HepG2 (cell line): Measurements from ENCODE around the gene HDDC2. TPM values are rescaled to one million over a fixed set of nuclear protein-coding genes. Genes with fewer than 3 reads are reported as not detected.

ENCODE experiments used
- ATAC-seq: fragments of 200-7000 bp; cut with Tn5 transposase; 3 replicates; pipeline ENCODE4 v1.9.1; 2020; ENCODE audit warnings: mild to moderate bottlenecking, moderate library complexity
- BruUV-seq: library from RNA; stranded (reverse); fragments of 400-500 nt; replicated peaks from 2 replicates; lab custom pipeline; 2021; lab: Mats Ljungman, UMichigan
- CTCF ChIA-PET: fragments of 300-600 bp; formaldehyde crosslinking; extraction: SDS; loops from one replicate; lab custom pipeline; 2021; ENCODE audit warnings: low total read pairs, inconsistent platforms, low intra/inter-chr PET ratio; lab: Yijun Ruan, JAX
- POLR2A ChIA-PET: fragments of 350-600 bp; sonication (Branson Sonifier 250); formaldehyde crosslinking; loops from one replicate; lab custom pipeline; 2020; ENCODE audit warnings: antibody characterized with exemption, inconsistent platforms; lab: Yijun Ruan, JAX
- DNase-seq: peaks from one replicate; pipeline ENCODE4 v3.0.0-alpha.2; 2015; ENCODE audit warnings: low spot score
- FAIRE-seq: peaks from 3 replicates; lab custom pipeline; 2011; peaks lifted over from hg19 to GRCh38; lab: Jason Lieb, UNC
- H2AFZ ChIP-seq: one replicate; pipeline ENCODE4 v1.6.1; 2011; ENCODE audit warnings: low read length, inconsistent platforms
- H3K27ac ChIP-seq: fragments of 300-600 bp; 3 replicates; pipeline ENCODE4 v1.8.0; 2011; ENCODE audit warnings: mixed run types, mild to moderate bottlenecking, mixed read lengths, low read length, inconsistent platforms; ENCODE audit not compliant: insufficient read depth; ENCODE audit errors: extremely low read length
- H3K27me3 ChIP-seq, 2 experiments: fragments of 200-600 bp in 1 of 2; 2 replicates in 1 of 2; 3 replicates in 1 of 2; pipeline versions ENCODE4 v1.6.0 to v1.8.0; 2011; ENCODE audit warnings: low read length in 2 of 2, mild to moderate bottlenecking in 2 of 2, moderate library complexity in 2 of 2, inconsistent platforms in 1 of 2; ENCODE audit not compliant: insufficient read depth in 2 of 2, control insufficient read depth in 1 of 2
- H3K36me3 ChIP-seq, 2 experiments: fragments of 200-600 bp in 1 of 2; replicated peaks in 1 of 2; 2 replicates in 1 of 2; 3 replicates in 1 of 2; pipeline versions ENCODE4 v1.5.1 to v1.8.0; 2011; ENCODE audit warnings: low read length in 2 of 2, inconsistent platforms in 1 of 2; ENCODE audit not compliant: insufficient read depth in 2 of 2, control insufficient read depth in 1 of 2
- H3K4me1 ChIP-seq: 2 replicates; pipeline ENCODE4 v1.5.1; 2012; ENCODE audit warnings: low read length, inconsistent platforms; ENCODE audit not compliant: insufficient read depth
- H3K4me2 ChIP-seq: 2 replicates; pipeline ENCODE4 v1.6.0; 2011; ENCODE audit warnings: low read depth, low read length, inconsistent platforms
- H3K4me3 ChIP-seq, 3 experiments: fragments of 200-600 bp in 1 of 3; sonication (generic), shearing (Covaris generic) in 1 of 3; replicated peaks in 1 of 3; 2 replicates each; pipeline ENCODE4 v1.5.1; 2011 to 2016; ENCODE audit warnings: low read length in 3 of 3, inconsistent platforms in 2 of 3, low read depth in 2 of 3, mild to moderate bottlenecking in 2 of 3, control low read depth in 1 of 3, mixed read lengths in 1 of 3; ENCODE audit not compliant: insufficient read depth in 1 of 3
- H3K79me2 ChIP-seq: one replicate; pipeline ENCODE4 v1.6.1; 2011; ENCODE audit warnings: low read length, inconsistent platforms; ENCODE audit not compliant: insufficient read depth
- H3K9ac ChIP-seq: 2 replicates; pipeline ENCODE4 v1.6.0; 2011; ENCODE audit warnings: mild to moderate bottlenecking, low read depth, low read length, inconsistent platforms; ENCODE audit not compliant: insufficient read depth
- H3K9me3 ChIP-seq: 2 replicates; pipeline ENCODE4 v1.5.1; 2012; ENCODE audit warnings: mild to moderate bottlenecking, low read length
- H4K20me1 ChIP-seq: 2 replicates; pipeline ENCODE4 v1.6.0; 2011; ENCODE audit warnings: inconsistent platforms, mild to moderate bottlenecking, low read length, moderate library complexity; ENCODE audit not compliant: insufficient read depth
- ELF1 ChIP-seq: sonication (generic); formaldehyde crosslinking; IDR thresholded peaks from 2 replicates; pipeline ENCODE4 v1.4.0; 2020; ENCODE audit warnings: missing genetic modification reagents
- NFKB2 ChIP-seq: sonication (generic); formaldehyde crosslinking; IDR thresholded peaks from 2 replicates; pipeline ENCODE4 v1.4.0; 2020; ENCODE audit warnings: missing genetic modification reagents, borderline replicate concordance
- SMARCE1 ChIP-seq: fragments of 450-650 bp; IDR thresholded peaks from 2 replicates; pipeline ENCODE4 v1.6.1; 2017; ENCODE audit warnings: borderline replicate concordance
- STAG1 ChIP-seq: sonication (generic); formaldehyde crosslinking; IDR thresholded peaks from 2 replicates; pipeline ENCODE4 v1.4.0; 2020; ENCODE audit warnings: missing genetic modification reagents
- ZFAT ChIP-seq: sonication (generic); formaldehyde crosslinking; conservative IDR thresholded peaks from 2 replicates; pipeline ENCODE4 v1.8.1; 2023; ENCODE audit warnings: missing genetic modification reagents, inconsistent platforms
- ZNF12 ChIP-seq: sonication (generic); formaldehyde crosslinking; IDR thresholded peaks from 2 replicates; pipeline ENCODE4 v1.5.0; 2020; ENCODE audit warnings: missing genetic modification reagents
- ZNF34 ChIP-seq: sonication (generic); formaldehyde crosslinking; IDR thresholded peaks from 2 replicates; pipeline ENCODE4 v1.4.0; 2020; ENCODE audit warnings: mild to moderate bottlenecking, missing genetic modification reagents, borderline replicate concordance
- ZNF343 ChIP-seq: sonication (generic); formaldehyde crosslinking; IDR thresholded peaks from 2 replicates; pipeline ENCODE4 v1.4.0; 2020; ENCODE audit warnings: mild to moderate bottlenecking, missing genetic modification reagents
- ZNF441 ChIP-seq: sonication (generic); formaldehyde crosslinking; IDR thresholded peaks from 2 replicates; pipeline ENCODE4 v1.7.0; 2021; ENCODE audit warnings: missing genetic modification reagents, borderline replicate concordance
- ZNF547 ChIP-seq: sonication (generic); formaldehyde crosslinking; IDR thresholded peaks from 2 replicates; pipeline ENCODE4 v1.5.1; 2020; ENCODE audit warnings: mild to moderate bottlenecking, missing genetic modification reagents
- ZNF577 ChIP-seq: sonication (generic); formaldehyde crosslinking; IDR thresholded peaks from 2 replicates; pipeline ENCODE4 v1.4.0; 2020; ENCODE audit warnings: mild to moderate bottlenecking, low read depth, missing genetic modification reagents, borderline replicate concordance
- WGBS: methylation state at CpG from one replicate; pipeline ENCODE4 v1.1.6; 2017; ENCODE audit warnings: low lambda C conversion rate; 5-methylcytosine and 5-hydroxymethylcytosine counted together
- in situ Hi-C: cut with HindIII; loops from 2 replicates; pipeline ENCODE4 v1.10.0; 2017; ENCODE audit warnings: low pct_unique_long_range_greater_than_20kb; ENCODE audit not compliant: extremely low pct_ligation_motif_present
- intact Hi-C: fragments of 100-400 bp; cut with micrococcal nuclease; formaldehyde crosslinking; loops from one replicate; pipeline ENCODE4 v1.10.0; 2022; ENCODE audit not compliant: unreplicated experiment
- polyA plus RNA-seq, 8 experiments: library from polyadenylated mRNA; depleted of rRNA in 3 of 8; stranded (reverse) in 7 of 8; unstranded in 1 of 8; fragments of >200 nt; fragmentation: Illumina TruSeq in 4 of 8; extraction: Trizol in 4 of 8; gene quantifications; 2 replicates each; pipeline versions ENCODE4 v1.2.1 to v1.2.3, GENCODE V29; 2011 to 2016; ENCODE audit warnings: low read depth in 4 of 8, missing spikeins in 1 of 8, mixed read lengths in 1 of 8; ENCODE audit not compliant: insufficient read depth in 1 of 8
- total RNA-seq, 5 experiments: library from RNA; depleted of rRNA; stranded (reverse); fragments of >200 nt; fragmentation: Illumina TruSeq; extraction: Trizol; gene quantifications; 2 replicates each; pipeline ENCODE4 v1.2.3, GENCODE V29; 2016; ENCODE audit warnings: low read depth in 1 of 5
- TF ChIP-seq, protein P1 (sequence below): sonication (generic); formaldehyde crosslinking; IDR thresholded peaks from 2 replicates; pipeline ENCODE4 v1.5.1; 2020; ENCODE audit warnings: missing genetic modification reagents, mild to moderate bottlenecking, borderline replicate concordance
- TF ChIP-seq, protein P2 (sequence below): sonication (generic); formaldehyde crosslinking; IDR thresholded peaks from 2 replicates; pipeline ENCODE4 v1.8.0; 2022; ENCODE audit warnings: missing genetic modification reagents, mild to moderate bottlenecking, borderline replicate concordance
- TF ChIP-seq, protein P3 (sequence below): sonication (generic); formaldehyde crosslinking; conservative IDR thresholded peaks from 2 replicates; pipeline ENCODE4 v1.4.0; 2020; ENCODE audit warnings: mild to moderate bottlenecking, missing genetic modification reagents, moderate library complexity
- TF ChIP-seq, protein P4 (sequence below): IDR thresholded peaks from 2 replicates; pipeline ENCODE4 v1.6.1; 2016
- TF ChIP-seq, protein P5 (sequence below): sonication (generic); formaldehyde crosslinking; IDR thresholded peaks from 2 replicates; pipeline ENCODE4 v1.8.1; 2023; ENCODE audit warnings: mild to moderate bottlenecking, missing genetic modification reagents

The HDDC2 gene
- total and polyA plus RNA-seq, 2 of the 13 experiments (the other 11 are each of a cell fraction or from before 2014, with no cell fraction given): 76.7 to 78.7 TPM

DNA sequence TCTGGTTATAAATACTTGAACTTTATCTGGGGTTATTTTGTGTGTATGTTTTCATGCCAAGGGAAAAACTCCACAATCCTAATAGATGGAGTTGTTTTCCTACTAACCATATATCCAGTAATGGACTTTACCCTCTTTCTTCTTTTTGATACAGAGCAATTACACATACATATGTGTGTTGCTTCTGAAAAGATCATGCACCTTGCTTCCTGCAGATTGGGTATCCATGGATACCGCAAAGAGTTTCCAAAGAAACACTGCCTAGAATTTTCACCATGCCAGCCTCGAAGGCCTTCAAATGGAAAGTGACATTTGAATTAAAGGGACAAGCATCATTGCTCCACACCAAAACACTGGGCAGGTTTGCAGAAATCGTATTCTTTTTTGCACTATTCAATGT is 26.8 kb downstream of the HDDC2 start:
- intact Hi-C loops: no loop called here
- POLR2A ChIA-PET: no interaction called here
- TF ChIP-seq NFKB2 (CRISPR knock-in tag) (no peak), STAG1 (CRISPR knock-in tag) (no peak), ZNF577 (no peak), ZNF12 (CRISPR knock-in tag) (no peak), ZFAT (no peak), ZNF34 (CRISPR knock-in tag) (no peak), ZNF343 (CRISPR knock-in tag) (no peak), ZNF441 (no peak), ELF1 (CRISPR knock-in tag) (no peak), ZNF547 (CRISPR knock-in tag) (no peak), SMARCE1 (no peak)
- TF ChIP-seq, protein P1, sequence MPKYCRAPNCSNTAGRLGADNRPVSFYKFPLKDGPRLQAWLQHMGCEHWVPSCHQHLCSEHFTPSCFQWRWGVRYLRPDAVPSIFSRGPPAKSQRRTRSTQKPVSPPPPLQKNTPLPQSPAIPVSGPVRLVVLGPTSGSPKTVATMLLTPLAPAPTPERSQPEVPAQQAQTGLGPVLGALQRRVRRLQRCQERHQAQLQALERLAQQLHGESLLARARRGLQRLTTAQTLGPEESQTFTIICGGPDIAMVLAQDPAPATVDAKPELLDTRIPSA (CRISPR knock-in tag): no peak
- TF ChIP-seq, protein P2, sequence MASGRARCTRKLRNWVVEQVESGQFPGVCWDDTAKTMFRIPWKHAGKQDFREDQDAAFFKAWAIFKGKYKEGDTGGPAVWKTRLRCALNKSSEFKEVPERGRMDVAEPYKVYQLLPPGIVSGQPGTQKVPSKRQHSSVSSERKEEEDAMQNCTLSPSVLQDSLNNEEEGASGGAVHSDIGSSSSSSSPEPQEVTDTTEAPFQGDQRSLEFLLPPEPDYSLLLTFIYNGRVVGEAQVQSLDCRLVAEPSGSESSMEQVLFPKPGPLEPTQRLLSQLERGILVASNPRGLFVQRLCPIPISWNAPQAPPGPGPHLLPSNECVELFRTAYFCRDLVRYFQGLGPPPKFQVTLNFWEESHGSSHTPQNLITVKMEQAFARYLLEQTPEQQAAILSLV (CRISPR knock-in tag): no peak
- TF ChIP-seq, protein P3, sequence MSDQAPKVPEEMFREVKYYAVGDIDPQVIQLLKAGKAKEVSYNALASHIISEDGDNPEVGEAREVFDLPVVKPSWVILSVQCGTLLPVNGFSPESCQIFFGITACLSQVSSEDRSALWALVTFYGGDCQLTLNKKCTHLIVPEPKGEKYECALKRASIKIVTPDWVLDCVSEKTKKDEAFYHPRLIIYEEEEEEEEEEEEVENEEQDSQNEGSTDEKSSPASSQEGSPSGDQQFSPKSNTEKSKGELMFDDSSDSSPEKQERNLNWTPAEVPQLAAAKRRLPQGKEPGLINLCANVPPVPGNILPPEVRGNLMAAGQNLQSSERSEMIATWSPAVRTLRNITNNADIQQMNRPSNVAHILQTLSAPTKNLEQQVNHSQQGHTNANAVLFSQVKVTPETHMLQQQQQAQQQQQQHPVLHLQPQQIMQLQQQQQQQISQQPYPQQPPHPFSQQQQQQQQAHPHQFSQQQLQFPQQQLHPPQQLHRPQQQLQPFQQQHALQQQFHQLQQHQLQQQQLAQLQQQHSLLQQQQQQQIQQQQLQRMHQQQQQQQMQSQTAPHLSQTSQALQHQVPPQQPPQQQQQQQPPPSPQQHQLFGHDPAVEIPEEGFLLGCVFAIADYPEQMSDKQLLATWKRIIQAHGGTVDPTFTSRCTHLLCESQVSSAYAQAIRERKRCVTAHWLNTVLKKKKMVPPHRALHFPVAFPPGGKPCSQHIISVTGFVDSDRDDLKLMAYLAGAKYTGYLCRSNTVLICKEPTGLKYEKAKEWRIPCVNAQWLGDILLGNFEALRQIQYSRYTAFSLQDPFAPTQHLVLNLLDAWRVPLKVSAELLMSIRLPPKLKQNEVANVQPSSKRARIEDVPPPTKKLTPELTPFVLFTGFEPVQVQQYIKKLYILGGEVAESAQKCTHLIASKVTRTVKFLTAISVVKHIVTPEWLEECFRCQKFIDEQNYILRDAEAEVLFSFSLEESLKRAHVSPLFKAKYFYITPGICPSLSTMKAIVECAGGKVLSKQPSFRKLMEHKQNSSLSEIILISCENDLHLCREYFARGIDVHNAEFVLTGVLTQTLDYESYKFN: no peak
- TF ChIP-seq, protein P4, sequence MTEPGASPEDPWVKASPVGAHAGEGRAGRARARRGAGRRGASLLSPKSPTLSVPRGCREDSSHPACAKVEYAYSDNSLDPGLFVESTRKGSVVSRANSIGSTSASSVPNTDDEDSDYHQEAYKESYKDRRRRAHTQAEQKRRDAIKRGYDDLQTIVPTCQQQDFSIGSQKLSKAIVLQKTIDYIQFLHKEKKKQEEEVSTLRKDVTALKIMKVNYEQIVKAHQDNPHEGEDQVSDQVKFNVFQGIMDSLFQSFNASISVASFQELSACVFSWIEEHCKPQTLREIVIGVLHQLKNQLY (CRISPR knock-in tag): no peak
- TF ChIP-seq, protein P5, sequence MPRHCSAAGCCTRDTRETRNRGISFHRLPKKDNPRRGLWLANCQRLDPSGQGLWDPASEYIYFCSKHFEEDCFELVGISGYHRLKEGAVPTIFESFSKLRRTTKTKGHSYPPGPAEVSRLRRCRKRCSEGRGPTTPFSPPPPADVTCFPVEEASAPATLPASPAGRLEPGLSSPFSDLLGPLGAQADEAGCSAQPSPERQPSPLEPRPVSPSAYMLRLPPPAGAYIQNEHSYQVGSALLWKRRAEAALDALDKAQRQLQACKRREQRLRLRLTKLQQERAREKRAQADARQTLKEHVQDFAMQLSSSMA (CRISPR knock-in tag): no peak
- TF ChIP-seq, all 625 proteins: peak for 0

More for the DNA sequence above, 26.8 kb downstream of the HDDC2 start:
- WGBS: 98% methylated on average over 3 of the region's 3 CpGs
- Histone ChIP-seq H3K27ac (no peak overlapping the region), H2AFZ (no peak overlapping the region), H3K9me3 (no peaks in the 10 kb centered on the region), H3K4me2 (no peak overlapping the region), H3K4me1 (no peaks in the 10 kb centered on the region), H3K27me3 (no peaks in the 10 kb centered on the region), H3K79me2 (no peaks in the 10 kb centered on the region), H4K20me1 (no peaks in the 10 kb centered on the region), H3K4me3 (no peak overlapping the region), H3K36me3 (peaks cover 5 to 40% of the 10 kb centered on the region in 2 experiments), H3K9ac (no peak overlapping the region)
- CTCF ChIA-PET: no interaction called here
- no TSS peak for BruUV-seq
- FAIRE-seq: no peak
- no peak for ATAC-seq
- no peak for DNase-seq
- in situ Hi-C loops: no loop called here
